ENCODE measurements around the gene NEURL1.

NEURL1 gene

GRCh38 chr10:103556383-103557007 is 63.0 kb downstream of the NEURL1 start:
- CTCF ChIA-PET, result no interaction called here
- no peak for DNase-seq
- no peaks in the 10 kb centered on the region for H3K36me3 Mint-ChIP-seq
- no peak overlapping the region for H3K27ac Mint-ChIP-seq
- H3K4me1 Mint-ChIP-seq, result peaks cover 10% of the 10 kb centered on the region
- H3K27me3 Mint-ChIP-seq, result peaks cover 86% of the 10 kb centered on the region
- H3K9me3 Mint-ChIP-seq, result no peaks in the 10 kb centered on the region
- no peak overlapping the region for H3K4me3 Mint-ChIP-seq

- DNase-seq, result no peak
- H3K4me3 Mint-ChIP-seq, result no peak overlapping the region
- H3K27ac Mint-ChIP-seq, result no peak overlapping the region
- CTCF ChIA-PET, result no interaction called here
- H3K4me1 Mint-ChIP-seq, result peaks cover 10% of the 10 kb centered on the region
- peaks cover 81% of the 10 kb centered on the region for H3K27me3 Mint-ChIP-seq
- no peaks in the 10 kb centered on the region for H3K36me3 Mint-ChIP-seq
- no peaks in the 10 kb centered on the region for H3K9me3 Mint-ChIP-seq
Measured at GRCh38 chr10:103557455-103557854, 64.0 kb downstream of the NEURL1 start.

GRCh38 chr10:103558911-103559310 is 65.4 kb downstream of the NEURL1 start:
- H3K4me1 Mint-ChIP-seq, result peaks cover 8% of the 10 kb centered on the region
- no peak overlapping the region for H3K27ac Mint-ChIP-seq
- no peak overlapping the region for H3K4me3 Mint-ChIP-seq
- H3K9me3 Mint-ChIP-seq, result no peaks in the 10 kb centered on the region
- peaks cover 67% of the 10 kb centered on the region for H3K27me3 Mint-ChIP-seq
- no peak for DNase-seq
- CTCF ChIA-PET, result no interaction called here
- H3K36me3 Mint-ChIP-seq, result no peaks in the 10 kb centered on the region

GRCh38 chr10:103559776-103560175 is 66.3 kb downstream of the NEURL1 start:
- Mint-ChIP-seq H3K4me3 (no peak overlapping the region), H3K9me3 (no peaks in the 10 kb centered on the region), H3K27me3 (peaks cover 60% of the 10 kb centered on the region), H3K36me3 (no peaks in the 10 kb centered on the region), H3K27ac (no peak overlapping the region), H3K4me1 (peaks cover 1% of the 10 kb centered on the region)
- DNase-seq, result no peak
- CTCF ChIA-PET, result no interaction called here

GRCh38 chr10:103560886-103561285 is 67.4 kb downstream of the NEURL1 start:
- no peak for DNase-seq
- peaks cover 56% of the 10 kb centered on the region for H3K27me3 Mint-ChIP-seq
- H3K4me3 Mint-ChIP-seq, result no peak overlapping the region
- H3K9me3 Mint-ChIP-seq, result no peaks in the 10 kb centered on the region
- no peak overlapping the region for H3K27ac Mint-ChIP-seq
- H3K4me1 Mint-ChIP-seq, result no peaks in the 10 kb centered on the region
- no peaks in the 10 kb centered on the region for H3K36me3 Mint-ChIP-seq
- CTCF ChIA-PET, result interaction anchor here (1.1 kb wide), 1 partner anchor 14 kb away, joined by 3 read pairs; no protein-coding TSS in a partner anchor

- no peak overlapping the region for H3K27ac Mint-ChIP-seq
- H3K4me3 Mint-ChIP-seq, result no peak overlapping the region
- H3K27me3 Mint-ChIP-seq, result peaks cover 41% of the 10 kb centered on the region
- CTCF ChIA-PET, result no interaction called here
- H3K9me3 Mint-ChIP-seq, result no peaks in the 10 kb centered on the region
- DNase-seq, result no peak
- H3K4me1 Mint-ChIP-seq, result no peaks in the 10 kb centered on the region
- no peaks in the 10 kb centered on the region for H3K36me3 Mint-ChIP-seq
Measured at GRCh38 chr10:103562383-103562782, 68.9 kb downstream of the NEURL1 start.

GRCh38 chr10:103563231-103564115 is 70.0 kb downstream of the NEURL1 start:
- Mint-ChIP-seq H3K27me3 (peaks cover 37% of the 10 kb centered on the region), H3K4me3 (no peak overlapping the region), H3K36me3 (no peaks in the 10 kb centered on the region), H3K27ac (no peak overlapping the region), H3K9me3 (no peaks in the 10 kb centered on the region), H3K4me1 (no peaks in the 10 kb centered on the region)
- no peak for DNase-seq
- CTCF ChIA-PET, result interaction anchor here (0.6 to 2.6 kb wide), 12 partner anchors 9 to 230 kb away, joined by 3 to 16 read pairs (median 4); no protein-coding TSS in a partner anchor

GRCh38 chr10:103564116-103564501 is 70.6 kb downstream of the NEURL1 start:
- Mint-ChIP-seq H3K4me3 (no peak overlapping the region), H3K27ac (no peak overlapping the region), H3K36me3 (no peaks in the 10 kb centered on the region), H3K9me3 (no peaks in the 10 kb centered on the region), H3K4me1 (no peaks in the 10 kb centered on the region), H3K27me3 (peaks cover 31% of the 10 kb centered on the region)
- CTCF ChIA-PET, result interaction anchor here (0.6 to 2.6 kb wide), 17 partner anchors 10 to 668 kb away, joined by 3 to 16 read pairs (median 4); no protein-coding TSS in a partner anchor
- DNase-seq, result no peak

- Mint-ChIP-seq H3K4me3 (no peak overlapping the region), H3K9me3 (no peaks in the 10 kb centered on the region), H3K27me3 (peaks cover 33% of the 10 kb centered on the region), H3K36me3 (no peaks in the 10 kb centered on the region), H3K27ac (no peak overlapping the region), H3K4me1 (no peaks in the 10 kb centered on the region)
- peak; percentile 54 for DNase-seq
- CTCF ChIA-PET, result interaction anchor here (0.6 to 2.6 kb wide), 24 partner anchors 11 to 669 kb away, joined by 3 to 16 read pairs (median 4); no protein-coding TSS in a partner anchor
Measured at GRCh38 chr10:103564776-103565520, 71.4 kb downstream of the NEURL1 start.

- DNase-seq, result no peak
- Mint-ChIP-seq H3K27me3 (peaks cover 24% of the 10 kb centered on the region), H3K4me1 (no peaks in the 10 kb centered on the region), H3K4me3 (no peak overlapping the region), H3K27ac (no peak overlapping the region), H3K36me3 (no peaks in the 10 kb centered on the region), H3K9me3 (no peaks in the 10 kb centered on the region)
- CTCF ChIA-PET, result interaction anchor here (1.1 to 1.9 kb wide), 5 partner anchors 11 to 150 kb away, joined by 3 to 7 read pairs (median 3); no protein-coding TSS in a partner anchor
Measured at GRCh38 chr10:103566536-103566935, 73.0 kb downstream of the NEURL1 start.

- H3K36me3 Mint-ChIP-seq, result no peaks in the 10 kb centered on the region
- peaks cover 38% of the 10 kb centered on the region for H3K27me3 Mint-ChIP-seq
- no peak overlapping the region for H3K27ac Mint-ChIP-seq
- CTCF ChIA-PET, result interaction anchor here (1.1 kb wide), 1 partner anchor 26 kb away, joined by 3 read pairs; no protein-coding TSS in a partner anchor
- no peak overlapping the region for H3K4me3 Mint-ChIP-seq
- no peaks in the 10 kb centered on the region for H3K9me3 Mint-ChIP-seq
- no peaks in the 10 kb centered on the region for H3K4me1 Mint-ChIP-seq
- no peak for DNase-seq
Measured at GRCh38 chr10:103568505-103568904, 75.0 kb downstream of the NEURL1 start.

GRCh38 chr10:103569896-103570295 is 76.4 kb downstream of the NEURL1 start:
- Mint-ChIP-seq H3K4me1 (no peaks in the 10 kb centered on the region), H3K36me3 (no peaks in the 10 kb centered on the region), H3K4me3 (no peak overlapping the region), H3K9me3 (no peaks in the 10 kb centered on the region), H3K27me3 (peaks cover 38% of the 10 kb centered on the region), H3K27ac (no peak overlapping the region)
- no peak for DNase-seq
- CTCF ChIA-PET, result no interaction called here

GRCh38 chr10:103570844-103571655 is 77.5 kb downstream of the NEURL1 start:
- Mint-ChIP-seq H3K4me3 (no peak overlapping the region), H3K4me1 (no peaks in the 10 kb centered on the region), H3K9me3 (no peaks in the 10 kb centered on the region), H3K27ac (no peak overlapping the region), H3K27me3 (peaks cover 34% of the 10 kb centered on the region), H3K36me3 (no peaks in the 10 kb centered on the region)
- CTCF ChIA-PET, result no interaction called here
- no peak for DNase-seq

- Mint-ChIP-seq H3K36me3 (no peaks in the 10 kb centered on the region), H3K9me3 (no peaks in the 10 kb centered on the region), H3K27ac (no peak overlapping the region), H3K27me3 (peaks cover 34% of the 10 kb centered on the region), H3K4me1 (no peaks in the 10 kb centered on the region), H3K4me3 (no peak overlapping the region)
- DNase-seq, result no peak
- CTCF ChIA-PET, result no interaction called here
Measured at GRCh38 chr10:103571656-103571975, 78.1 kb downstream of the NEURL1 start.

All from activated naive CD4-positive, alpha-beta T cell treated with anti-CD3 and anti-CD28 coated beads, Interleukin-2, amount 10 ng/mL, durations not matched to agents 7 days and 5 days (primary cell).